ENCODE measurements around the gene PITPNC1.

The PITPNC1 gene

DNA sequence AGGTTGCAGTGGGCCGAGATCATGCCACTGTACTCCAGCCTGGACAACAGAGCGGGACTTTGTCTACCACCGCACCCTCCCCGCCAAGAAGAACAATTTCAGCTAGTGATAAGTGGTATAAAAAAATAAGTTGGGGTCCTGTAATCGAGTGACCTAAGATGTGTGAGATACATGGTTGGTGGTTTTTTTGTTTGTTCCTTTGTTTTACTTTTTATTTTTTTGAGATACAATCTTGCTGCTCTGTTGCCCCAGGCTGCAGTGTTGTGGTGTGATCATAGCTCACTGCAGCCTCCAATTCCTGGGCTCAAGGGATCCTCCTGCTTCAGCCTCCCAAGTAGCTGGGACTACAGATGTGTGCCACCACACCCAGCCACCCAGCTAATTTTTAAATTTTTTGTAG lies 58.7 kb downstream of the PITPNC1 start:
- no peak for DNase-seq

DNA sequence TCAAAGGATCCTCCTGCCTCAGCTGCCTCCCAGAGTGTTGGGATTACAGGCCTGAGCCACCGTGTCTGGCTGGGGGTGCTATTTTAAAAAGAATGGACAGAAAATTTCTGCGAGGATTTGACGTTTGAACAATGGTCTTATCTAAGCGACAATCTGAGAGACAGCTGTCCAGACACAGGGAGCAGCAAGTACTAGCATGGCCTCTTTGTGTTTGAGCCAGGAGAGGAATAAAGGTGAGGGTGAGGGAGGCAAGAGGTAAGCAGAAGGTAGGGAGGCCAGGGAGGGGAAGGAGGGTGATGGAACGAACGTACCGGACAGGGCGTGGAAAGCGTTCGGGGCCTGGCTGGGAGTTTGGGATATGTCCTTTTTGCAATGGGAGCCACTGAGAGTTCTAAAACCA lies 59.2 kb downstream of the PITPNC1 start:
- no peak for DNase-seq

DNA sequence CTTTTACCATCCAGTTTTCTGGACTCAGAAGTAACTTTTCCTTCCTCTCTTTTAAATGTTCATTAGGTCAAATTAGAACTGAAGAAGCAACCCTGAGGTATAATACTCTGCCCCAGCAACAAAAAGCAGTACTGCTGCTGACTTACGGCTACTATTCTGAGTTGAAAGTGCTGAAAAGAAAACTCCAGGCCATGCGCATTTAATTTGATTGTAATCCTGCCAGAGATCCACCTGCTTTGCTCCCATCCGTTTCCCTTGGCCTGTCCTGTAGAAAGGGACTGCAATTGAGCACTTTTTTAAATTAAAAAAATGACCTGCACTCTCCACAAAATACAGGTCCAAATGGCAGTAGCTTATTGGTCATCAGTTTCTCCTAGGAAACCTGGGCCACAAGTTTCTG lies 61.6 kb downstream of the PITPNC1 start:
- no peak for DNase-seq

- DNase-seq, result no peak
Observed at GRCh38 chr17:67439269-67439668, 62.2 kb downstream of the PITPNC1 start.

DNA sequence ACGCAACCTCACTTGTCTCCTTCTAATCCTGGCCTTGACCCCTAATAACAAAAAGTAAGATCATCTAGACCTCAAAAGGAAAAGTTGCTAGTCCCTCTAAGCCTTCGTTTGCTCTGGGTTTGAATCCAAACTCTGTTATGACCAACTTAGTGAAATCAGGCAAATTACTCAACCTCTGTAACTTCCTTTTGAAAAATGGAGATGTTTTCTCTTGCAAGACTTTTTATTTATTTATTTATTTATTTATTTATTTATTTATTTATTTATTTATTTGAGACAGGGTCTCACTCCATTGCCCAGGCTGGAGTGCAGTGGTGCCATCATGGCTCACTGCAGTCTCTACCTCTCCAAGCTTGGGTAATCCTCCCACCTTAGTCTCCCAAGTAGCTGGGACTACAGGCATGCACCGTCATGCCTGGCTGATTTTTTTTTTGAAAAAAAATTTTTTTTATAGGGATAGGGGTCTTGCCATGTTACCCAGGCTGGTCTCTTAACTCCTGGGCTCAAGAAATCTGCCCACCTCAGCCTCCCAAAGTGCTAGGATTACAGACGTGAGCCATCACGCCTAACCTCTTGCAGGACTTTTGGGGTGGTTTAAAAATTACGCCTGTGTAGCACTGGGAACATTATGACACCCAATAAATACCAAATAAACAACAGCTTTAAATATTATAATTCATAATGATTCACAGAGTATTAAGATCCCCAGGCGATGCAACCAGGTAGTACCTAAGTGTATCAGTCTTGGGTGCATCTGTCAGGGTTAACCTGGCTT lies 63.4 kb downstream of the PITPNC1 start:
- no peak for DNase-seq

GRCh38 chr17:67441052-67441895 lies 64.2 kb downstream of the PITPNC1 start:
- DNase-seq, result no peak

DNA sequence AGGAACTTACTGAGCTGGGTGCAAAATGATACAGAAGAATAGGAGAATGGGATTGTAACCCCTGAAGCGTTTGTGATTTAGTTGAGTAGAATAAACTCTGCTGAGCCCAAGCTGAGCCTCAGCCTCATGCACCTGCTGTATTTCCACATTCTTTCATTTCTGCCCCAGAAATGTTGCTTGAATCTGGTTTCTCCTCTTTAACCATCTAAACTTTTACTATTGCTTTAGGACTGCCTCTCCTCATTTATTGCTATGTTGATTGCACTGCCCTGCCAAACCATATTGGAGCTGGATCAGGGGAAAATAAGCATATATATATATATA lies 64.8 kb downstream of the PITPNC1 start:
- no peak for DNase-seq

- peak; percentile 38 for DNase-seq
Observed at GRCh38 chr17:67442787-67443624, 65.9 kb downstream of the PITPNC1 start.

- DNase-seq, result no peak
Observed at GRCh38 chr17:67443931-67444595, 67.0 kb downstream of the PITPNC1 start.

GRCh38 chr17:67448449-67448848 lies 71.4 kb downstream of the PITPNC1 start:
- no peak for DNase-seq

DNA sequence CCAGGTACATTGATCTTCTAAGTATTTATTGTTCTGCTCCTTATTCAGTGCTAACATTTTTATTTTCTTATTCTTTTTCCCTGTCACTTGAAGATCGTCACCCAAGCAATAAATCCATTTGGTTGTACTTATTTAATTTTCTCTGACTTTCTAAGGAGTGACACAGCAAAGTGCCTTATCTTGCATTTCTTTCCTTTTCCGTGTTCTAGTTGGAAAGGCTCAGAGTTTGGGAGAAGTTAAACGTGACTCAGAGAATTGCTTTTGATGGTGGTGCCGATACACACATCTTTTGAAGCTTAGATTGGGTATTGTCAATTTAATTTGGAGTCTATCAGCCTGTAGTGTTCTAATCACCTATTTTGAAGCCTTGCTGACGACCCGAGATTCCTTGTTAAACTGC lies 72.0 kb downstream of the PITPNC1 start:
- no peak for DNase-seq

DNA sequence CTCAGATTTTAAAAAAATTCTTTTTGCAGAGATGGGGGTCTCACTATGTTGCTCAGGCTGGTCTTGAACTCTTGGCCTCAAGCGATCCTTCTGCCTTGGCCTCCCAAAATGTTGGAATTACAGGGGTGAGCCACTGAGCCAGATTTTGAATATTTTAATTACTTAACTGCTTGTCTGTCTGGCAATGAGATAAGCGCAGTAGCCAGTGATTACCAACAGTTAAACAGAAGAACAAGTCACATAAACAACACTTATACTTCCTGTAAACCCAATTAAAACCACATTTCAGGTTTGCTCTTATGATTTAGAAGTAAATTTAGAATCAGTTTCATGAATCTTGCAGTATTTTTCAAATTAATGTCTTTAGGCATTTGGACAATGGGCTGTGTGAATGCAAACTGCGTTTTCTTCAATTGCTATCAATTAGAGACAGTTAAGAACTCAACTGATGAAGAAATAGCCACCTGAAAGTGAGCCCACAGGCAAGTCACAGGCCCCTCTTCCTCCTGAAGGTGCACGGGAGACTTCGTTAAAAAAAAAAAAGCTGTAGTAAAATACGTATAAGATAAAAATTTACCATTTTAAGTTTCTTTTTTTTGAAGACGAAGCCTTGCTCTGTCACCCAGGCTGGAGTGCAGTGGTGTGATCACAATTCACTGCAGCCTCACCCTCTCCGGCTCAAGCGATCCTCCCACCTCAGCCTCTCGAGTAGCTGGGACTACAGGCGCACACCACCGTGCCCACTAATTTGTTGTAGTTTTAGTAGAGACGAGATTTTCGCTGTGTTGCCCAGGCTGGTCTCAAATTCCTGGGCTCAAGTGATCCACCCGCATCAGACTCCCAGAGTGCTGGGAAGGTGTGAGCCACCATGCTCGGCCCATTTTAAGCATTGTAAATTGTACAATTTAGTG lies 73.0 kb downstream of the PITPNC1 start:
- no peak for DNase-seq

GRCh38 chr17:67452681-67453554 lies 75.8 kb downstream of the PITPNC1 start:
- DNase-seq, result no peak

DNA sequence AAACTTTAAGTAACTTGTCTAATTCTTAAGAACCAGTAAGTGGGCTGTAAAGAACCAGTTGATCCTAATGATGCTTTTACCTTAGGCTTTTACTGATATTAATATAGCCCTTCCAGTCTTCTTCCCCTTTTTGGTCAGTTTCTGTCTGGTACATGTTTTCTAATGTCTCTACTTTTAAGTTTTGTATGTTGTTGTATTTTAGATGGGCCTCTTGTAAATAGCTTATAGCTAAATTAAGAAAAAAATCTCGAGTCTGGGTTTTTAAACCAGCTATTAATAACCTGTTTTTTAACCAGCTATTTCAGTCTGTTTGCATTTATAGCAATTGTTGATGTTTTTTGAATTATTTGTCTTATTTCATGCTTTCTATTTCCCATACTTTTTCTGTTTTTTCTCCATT lies 79.0 kb downstream of the PITPNC1 start:
- DNase-seq, result no peak

DNA sequence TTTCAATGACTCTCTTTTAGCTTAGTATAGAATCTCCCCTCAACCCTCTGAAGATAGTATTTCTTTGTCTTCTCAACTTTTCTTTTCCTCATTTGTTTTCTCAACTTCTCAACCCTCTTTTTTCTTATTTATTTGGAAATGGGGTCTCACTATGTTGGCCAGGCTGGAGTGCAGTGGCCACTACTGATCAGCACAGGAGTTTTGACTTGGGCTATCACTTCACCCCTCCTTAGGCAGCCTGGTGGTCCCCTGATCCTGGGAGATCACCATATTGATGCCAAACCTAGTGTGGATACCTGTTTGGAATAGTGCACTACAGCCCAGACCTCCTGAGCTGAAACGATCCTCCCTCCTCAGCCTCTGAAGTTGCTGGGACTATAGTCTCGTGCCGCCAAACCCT lies 79.8 kb downstream of the PITPNC1 start:
- DNase-seq, result no peak

DNA sequence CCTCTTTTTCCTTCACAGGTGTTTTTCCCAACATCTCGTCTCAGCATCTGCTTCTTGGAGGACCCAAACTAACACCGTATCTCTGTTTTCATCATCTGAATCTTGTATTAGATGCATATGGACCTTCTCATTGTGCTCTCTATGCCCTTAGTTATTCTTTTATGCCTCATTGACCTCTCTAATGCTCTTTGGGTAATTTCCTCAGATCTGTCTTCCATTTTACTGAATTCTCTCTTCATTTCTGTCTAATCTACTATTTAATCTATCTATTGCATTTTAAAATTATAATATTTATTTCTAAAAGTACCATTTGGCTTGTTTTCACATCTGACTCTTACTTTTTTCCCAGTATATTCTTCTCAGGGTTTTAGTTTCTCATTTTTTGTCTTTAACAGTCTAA lies 81.1 kb downstream of the PITPNC1 start:
- no peak for DNase-seq

GRCh38 chr17:67459985-67460384 lies 82.9 kb downstream of the PITPNC1 start:
- no peak for DNase-seq

DNA sequence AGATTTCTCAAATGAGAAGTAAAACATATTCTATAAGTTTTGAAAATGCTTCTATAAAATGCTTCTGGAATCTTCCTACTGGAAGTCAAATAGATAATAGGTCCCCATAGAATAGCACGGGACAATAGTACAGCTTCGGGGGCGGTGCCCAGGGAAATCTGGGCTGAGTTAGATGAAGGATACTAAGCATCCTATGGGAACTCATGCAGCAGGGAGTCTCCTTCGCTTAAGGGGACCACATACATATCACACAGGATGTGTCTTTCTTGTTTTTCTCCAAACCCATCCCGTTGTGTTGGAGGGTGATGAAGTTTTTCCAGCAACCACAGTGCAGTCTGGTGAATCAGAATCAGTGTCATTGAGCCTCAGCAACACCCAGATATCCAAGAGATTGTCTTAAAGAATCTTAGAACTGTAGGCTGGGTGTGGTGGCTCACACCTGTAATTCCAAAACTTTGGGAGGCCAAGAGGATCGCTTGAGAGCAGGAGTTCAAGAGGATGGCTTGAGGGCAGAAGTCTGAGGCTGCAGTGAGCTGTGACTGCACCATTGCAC lies 84.2 kb downstream of the PITPNC1 start:
- no peak for DNase-seq

DNA sequence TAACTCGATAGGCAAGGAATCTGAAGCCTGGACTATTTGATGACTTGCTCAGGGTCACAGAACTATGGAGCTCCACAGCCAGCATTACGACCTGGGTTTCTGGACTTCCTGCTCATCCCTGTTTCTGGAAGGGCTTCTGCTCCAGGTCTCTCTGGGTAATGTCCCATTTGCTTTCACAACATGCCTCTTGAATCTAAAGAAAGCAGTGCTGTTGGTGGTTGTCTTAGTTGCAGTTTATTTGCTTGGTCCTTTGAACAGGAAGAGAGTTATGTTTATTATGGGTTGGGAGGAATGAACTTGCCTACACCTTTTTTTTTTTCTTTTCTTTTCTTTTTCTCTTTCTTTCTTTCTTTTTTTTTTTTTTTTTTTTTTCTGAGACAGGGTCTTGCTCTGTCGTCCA lies 84.8 kb downstream of the PITPNC1 start:
- no peak for DNase-seq

- DNase-seq, result no peak
Observed at GRCh38 chr17:67466251-67466796, 89.2 kb downstream of the PITPNC1 start.

Measured in NCI-H1092 (cell line).